Right ventricle myocardium superior (tissue), 1 donor: ENCODE results near the gene EPHB3. TPM values are rescaled to one million over a fixed set of nuclear protein-coding genes. Genes with fewer than 3 reads are reported as not detected.

Experiments used
- ATAC-seq: fragments of 200-7000 bp; cut with Tn5 transposase; one replicate; pipeline ENCODE4 v1.9.1; 2020; ENCODE audit warnings: mild to moderate bottlenecking; ENCODE audit not compliant: poor library complexity
- DNase-seq: peaks from one replicate; pipeline ENCODE4 v3.0.0-alpha.2; 2020
- intact Hi-C: fragments of 100-400 bp; cut with DNase I; formaldehyde crosslinking; loops from one replicate; pipeline ENCODE4 v1.11.2; 2022
- total RNA-seq: library from RNA; stranded (reverse); fragmentation: NEBNext Ultra II Directional; extraction: Animal tissue kit (Norgen Biotek cat#: 25700); gene quantifications from one replicate; pipeline ENCODE4 v1.2.1, GENCODE V29; 2021
- donor health status: DM: no; HTN: yes; CAD: no; lungs with severe emphysema.

Gene EPHB3
- total RNA-seq, 1 donor from 2014 or later, result 2.2 TPM

DNA sequence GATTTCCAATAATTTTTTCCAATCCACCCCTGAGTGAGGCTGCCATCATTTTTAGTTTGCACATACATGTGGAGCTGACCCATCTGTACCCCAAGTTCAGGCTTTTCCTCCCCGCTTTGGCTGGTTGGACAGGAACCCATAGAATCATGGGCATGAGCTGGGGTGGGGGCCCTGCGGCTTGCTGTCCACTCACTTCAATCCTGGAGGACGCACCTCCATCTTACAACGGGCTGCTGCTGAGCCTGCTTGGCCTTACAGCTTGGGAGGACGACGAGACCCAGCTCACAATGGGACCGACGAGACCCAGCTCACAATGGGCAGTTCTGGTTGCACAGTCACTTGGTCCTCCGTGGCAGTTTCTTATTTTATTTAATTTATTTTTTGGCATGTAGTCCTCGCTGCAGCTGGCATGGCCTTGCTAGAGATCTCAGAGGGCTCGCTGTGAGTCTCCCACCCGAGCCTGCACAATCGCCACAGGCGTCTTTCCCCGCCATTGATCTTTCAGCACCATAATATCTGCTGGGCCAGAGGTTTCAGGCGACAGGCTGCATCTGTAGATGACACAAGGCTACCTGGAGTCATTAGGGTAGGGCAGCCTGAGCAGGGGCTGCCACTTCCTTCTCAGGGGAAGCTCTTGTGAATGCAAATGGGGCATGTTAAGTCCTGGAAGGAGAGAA is 19.6 kb upstream of the EPHB3 start:
- DNase-seq, result no peak
- intact Hi-C loops, result loop anchor here (2.0 kb wide), 1 partner anchor 171 kb away; no protein-coding TSS in a partner anchor
- ATAC-seq, result no peak

DNA sequence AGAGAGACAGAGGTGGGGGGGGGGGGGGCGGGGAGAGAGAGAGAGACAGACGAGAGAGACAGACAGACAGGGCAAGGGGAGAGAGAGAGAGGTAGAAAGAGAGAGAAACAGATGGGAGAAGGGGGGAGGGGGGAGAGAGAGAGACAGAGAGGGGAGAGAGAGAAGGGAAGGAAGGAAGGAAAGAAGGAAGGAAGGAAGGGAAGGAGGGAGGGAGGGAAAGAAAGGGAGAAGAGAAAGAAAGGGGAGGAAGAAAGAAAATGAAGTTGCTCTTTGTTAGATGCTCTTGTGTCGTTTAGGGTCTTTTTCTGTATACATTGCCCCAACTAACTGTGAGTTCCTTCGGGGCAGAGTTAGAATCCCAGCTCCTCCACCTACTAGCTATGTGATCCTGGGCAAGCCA is 19.0 kb upstream of the EPHB3 start:
- ATAC-seq, result no peak
- intact Hi-C loops, result loop anchor here (2.0 kb wide), 1 partner anchor 172 kb away; no protein-coding TSS in a partner anchor

DNA sequence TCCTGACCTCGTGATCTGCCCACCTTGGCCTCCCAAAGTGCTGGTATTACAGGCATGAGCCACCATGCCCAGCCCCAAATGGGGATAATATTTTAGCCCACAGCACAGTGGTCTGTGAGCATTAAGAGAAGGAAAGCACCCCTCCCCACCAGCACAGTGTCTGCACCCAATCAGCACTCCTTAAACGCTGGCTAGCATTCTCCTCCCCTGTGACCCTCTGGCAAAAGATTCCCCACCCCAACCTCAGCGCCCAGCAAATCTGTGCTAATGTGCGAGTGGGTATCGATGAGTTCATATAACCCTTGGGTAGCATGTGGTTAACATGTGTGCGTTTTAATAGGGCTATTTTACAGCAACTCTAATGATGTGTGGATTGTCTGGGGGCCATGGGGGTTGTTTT is 18.3 kb upstream of the EPHB3 start:
- DNase-seq (no peak), ATAC-seq (no peak)
- intact Hi-C loops, result loop anchor here (2.0 kb wide), 1 partner anchor 172 kb away; no protein-coding TSS in a partner anchor

More for the DNA sequence above, 19.0 kb upstream of the EPHB3 start:
- no peak for DNase-seq

DNA sequence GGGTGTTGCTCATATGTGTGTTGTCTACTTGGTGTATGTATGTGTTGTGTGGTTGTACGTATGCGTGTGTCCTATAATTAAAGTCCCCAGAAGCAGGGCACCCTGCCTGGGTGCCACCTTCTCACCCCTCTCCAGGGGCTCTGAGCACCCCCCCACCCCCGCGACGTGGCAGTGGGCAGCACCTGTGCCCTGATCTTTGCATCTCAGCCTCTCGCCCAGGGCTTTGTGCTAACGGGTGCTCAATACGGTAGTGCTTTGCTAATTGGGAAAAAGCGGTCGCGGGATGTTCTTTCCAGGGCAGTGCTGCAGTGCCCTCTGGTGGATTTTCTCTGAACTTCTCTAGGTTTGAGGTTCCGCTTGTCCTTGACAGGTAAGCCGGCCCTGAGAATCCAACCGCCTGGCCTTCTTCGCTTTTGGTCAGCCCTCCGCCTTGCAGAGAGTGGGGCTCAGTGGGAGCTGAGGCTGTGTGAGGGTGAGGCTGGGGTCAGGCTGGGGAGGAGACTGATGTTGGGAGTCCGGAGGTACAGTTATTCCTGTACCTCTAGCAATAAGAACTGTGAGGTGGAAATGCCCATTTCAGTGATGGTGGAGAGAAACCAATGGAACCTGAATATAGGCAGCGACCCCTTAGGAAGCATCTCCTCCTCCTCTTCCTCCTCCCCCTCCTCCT is 17.6 kb upstream of the EPHB3 start:
- DNase-seq (no peak), ATAC-seq (peak; percentile 84)
- intact Hi-C loops, result loop anchor here (2.0 kb wide), 1 partner anchor 173 kb away; no protein-coding TSS in a partner anchor

DNA sequence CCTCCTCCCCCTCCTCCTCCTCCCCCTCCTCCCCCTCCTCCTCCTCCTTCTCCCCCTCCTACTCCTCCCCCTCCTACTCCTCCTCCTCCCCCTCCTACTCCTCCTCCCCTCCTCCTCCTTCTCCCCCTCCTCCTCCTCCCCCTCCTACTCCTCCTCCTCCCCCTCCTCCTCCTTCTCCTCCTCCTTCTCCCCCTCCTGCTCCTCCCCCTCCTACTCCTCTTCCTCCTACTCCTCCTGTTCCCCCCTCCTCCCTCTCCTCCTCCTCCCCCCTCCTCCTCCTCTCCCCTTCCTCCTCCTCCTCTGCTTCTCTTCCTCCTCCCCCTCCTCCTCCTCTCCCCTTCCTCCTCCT is 17.1 kb upstream of the EPHB3 start:
- intact Hi-C loops, result no loop called here
- no peak for DNase-seq
- no peak for ATAC-seq

DNA sequence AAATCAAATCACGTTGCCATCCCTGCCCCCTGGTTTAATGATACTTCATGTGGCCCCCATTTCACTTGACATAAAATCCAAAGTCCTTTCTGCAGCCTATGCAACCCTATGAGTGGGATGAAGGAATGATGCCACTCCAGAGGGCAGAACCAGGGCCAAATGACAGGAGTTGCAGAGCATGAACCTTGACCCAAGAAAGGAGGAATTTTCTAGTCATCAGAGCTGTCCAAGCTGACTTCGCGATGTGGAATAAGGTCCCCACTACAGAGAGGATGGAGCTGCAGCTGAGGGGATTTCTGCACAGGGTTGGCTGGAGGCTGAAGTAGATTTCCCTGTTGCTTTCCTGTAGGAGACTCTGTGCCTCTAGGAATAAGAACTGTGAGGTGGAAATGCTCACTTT is 15.8 kb upstream of the EPHB3 start:
- no peak for ATAC-seq
- no peak for DNase-seq
- intact Hi-C loops, result no loop called here

DNA sequence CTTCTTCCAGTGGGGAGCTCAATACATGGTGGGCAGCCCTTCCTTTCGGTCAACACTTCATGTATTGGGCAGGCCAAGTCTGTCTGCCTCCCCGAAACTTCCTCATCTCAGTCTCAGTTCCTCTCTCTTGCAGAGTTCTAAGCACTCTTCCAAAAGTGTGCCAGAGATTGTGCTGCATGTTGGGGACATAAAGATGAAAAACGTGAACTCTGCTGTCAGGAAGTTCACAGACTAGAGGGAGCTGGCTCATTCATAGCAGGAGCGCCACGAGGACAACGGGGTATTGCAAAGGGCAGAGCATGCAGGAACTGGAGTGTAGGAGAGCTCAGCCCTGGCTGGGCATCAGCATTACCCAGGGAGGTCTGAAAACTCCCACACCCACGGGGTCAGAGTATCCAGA is 15.3 kb upstream of the EPHB3 start:
- DNase-seq (no peak), ATAC-seq (peak; percentile 43)
- intact Hi-C loops, result no loop called here

DNA sequence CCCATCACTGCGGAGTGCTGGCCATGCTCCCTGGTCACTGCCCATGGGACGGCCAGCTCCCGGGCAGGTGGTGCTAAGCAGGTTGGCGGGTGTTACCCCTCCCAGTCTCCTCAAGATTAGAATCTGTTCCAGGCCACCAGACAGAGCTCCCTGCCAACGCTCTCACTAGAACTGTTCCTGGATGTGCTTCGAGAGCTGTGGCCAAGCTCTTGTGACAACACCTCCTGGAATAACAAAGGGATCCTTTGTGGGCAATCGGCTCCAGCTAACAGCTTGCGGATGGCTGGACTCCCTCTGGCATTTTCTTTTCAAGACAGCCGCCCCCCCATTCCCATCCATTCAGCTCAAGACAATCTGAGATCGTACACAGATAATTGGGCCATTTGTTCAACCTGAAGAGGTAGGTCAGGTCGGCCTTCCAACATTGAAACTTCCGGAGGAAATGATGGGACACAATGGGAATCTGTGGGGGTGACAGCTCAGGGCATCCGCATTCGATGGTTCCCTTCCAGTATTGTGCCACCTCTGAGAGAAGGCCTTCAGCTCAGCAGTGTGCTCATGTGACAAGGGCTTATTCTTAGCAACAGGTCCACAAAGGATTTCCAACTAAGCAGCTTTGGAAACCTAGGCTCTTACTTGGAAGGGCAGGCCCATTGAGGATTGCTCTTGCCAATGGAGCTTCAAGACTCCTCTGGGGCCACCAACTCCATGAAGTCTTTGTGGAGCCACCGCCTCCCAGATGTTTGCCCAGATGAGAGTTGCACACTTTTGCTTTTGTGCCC is 11.6 kb upstream of the EPHB3 start:
- DNase-seq (no peak), ATAC-seq (peak; percentile 23)
- intact Hi-C loops, result no loop called here

DNA sequence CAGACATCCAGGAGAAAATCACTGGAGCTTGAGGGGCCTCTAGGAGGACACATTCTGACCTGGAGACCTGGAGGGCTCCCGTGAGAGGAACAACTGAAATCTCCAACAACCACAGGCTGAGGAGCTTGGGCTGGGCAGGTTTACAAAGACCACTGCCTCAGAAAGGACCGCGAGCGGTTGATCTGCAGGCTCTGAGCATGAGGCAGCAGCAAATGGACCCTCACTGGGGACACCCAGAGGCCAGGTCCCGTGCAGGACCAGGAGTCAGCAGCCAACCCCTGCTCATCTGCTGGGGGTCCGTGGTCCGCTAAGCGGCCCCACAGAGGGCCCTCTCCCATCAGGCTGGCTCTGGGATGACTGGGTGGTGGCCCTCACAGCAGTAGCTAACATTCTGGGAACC is 10.5 kb upstream of the EPHB3 start:
- no peak for ATAC-seq
- no peak for DNase-seq
- intact Hi-C loops, result no loop called here

DNA sequence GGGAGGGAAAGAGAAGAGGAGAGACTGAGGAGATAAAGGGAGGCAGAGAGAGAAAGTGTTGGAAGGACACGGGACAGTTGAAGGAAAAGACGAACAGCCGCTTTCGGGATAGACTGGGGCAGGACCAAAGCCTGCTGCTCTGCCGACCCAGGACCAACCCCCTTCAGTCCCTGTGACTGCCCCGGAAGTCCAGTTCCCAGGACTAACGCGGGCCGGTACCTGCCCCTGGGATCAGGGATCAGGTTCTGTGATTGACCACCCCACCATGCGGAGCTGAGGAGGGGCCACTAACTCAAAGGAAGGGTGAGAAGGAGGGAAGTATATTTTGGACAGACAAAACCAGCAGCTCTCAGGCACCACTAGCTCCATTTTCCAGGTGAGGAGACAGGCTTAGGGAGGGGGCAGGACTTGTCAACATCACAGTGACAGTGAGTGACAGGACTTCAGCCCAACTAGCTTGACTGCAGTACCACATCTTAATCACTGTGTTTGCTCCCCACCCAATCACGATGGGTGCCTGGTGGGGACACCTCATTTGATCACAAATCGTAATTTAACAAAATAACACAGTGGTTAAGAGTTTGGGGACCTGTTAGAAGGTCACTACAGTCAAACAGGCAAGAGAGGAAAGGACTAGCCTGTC is 9.8 kb upstream of the EPHB3 start:
- DNase-seq, result no peak
- intact Hi-C loops, result no loop called here
- no peak for ATAC-seq

DNA sequence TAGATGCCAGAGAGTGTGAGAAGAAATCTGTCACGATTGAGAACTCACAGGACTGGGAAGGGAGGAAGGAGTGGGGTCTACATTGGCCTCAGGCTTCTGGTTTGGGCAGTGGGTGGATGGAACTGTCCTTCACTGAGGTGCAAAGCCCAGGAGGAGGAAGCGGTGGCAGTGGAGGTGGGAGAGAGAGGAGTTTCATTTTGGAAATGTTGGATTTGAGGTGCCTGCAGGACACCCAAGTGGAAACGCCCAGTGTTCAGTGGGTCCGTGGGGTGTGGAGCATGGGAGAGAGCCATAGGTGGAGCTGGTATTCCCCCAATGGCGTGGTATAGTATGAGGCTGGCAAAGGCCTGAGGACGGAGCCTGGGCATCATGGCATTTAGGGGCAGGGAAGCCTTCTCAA is 9.3 kb upstream of the EPHB3 start:
- intact Hi-C loops, result no loop called here
- DNase-seq, result no peak
- ATAC-seq, result no peak

DNA sequence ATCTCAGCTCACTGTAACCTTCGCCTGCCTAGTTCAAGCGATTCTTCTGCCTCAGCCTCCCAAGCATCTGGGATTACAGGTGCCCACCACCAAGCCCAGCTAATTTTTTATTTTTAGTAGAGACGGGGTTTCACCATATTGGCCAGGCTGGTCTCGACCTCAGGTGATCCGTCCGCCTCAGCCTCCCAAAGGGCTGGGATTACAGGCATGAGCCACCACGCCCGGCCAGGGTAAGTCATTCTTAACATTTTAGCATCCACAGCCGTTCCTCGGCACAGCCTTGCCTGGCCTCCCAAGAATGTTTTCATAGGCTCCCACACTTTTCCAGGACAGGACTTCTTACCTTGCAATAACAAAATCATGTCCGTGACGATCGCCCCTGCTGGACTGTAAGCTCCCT is 8.7 kb upstream of the EPHB3 start:
- intact Hi-C loops, result no loop called here
- ATAC-seq (no peak), DNase-seq (no peak)

DNA sequence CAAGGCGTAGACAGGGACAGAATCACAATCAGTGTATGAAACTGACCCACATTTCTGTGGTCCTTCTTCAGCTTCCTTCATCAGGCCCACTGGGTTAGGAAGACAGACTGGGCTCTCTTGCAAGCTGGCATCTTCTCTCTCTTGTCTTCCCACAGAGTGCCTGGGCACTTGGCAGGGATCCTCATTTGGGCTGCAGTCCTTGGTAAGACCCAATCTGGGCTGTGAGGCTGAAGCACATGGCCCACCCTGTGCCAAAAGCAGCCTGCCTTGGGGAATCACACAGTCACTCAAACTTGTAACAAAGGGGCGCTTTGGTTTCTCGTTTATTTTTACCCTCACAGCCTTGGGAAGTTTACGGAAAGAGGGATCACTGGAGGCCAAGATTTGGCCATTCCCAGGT is 8.2 kb upstream of the EPHB3 start:
- DNase-seq (no peak), ATAC-seq (no peak)
- intact Hi-C loops, result no loop called here

DNA sequence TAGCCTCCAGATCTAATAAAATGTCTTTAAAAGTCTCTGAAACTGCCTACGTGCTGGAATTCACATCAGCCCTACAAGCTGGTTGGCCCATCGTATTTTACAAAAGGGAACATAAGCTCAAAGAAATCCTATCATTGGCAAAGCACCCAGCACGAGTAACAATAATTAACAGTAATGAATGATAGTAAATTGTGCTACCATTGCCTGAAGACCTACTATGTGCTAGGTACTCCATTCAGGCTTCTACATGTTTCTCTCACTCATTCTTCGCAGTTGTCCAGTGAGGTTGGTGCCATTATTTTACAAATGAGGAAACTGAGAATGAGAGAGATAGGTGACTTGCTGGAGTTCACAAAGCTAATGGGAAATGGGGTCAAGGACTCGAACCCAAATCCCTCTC is 7.1 kb upstream of the EPHB3 start:
- ATAC-seq, result no peak
- intact Hi-C loops, result no loop called here

DNA sequence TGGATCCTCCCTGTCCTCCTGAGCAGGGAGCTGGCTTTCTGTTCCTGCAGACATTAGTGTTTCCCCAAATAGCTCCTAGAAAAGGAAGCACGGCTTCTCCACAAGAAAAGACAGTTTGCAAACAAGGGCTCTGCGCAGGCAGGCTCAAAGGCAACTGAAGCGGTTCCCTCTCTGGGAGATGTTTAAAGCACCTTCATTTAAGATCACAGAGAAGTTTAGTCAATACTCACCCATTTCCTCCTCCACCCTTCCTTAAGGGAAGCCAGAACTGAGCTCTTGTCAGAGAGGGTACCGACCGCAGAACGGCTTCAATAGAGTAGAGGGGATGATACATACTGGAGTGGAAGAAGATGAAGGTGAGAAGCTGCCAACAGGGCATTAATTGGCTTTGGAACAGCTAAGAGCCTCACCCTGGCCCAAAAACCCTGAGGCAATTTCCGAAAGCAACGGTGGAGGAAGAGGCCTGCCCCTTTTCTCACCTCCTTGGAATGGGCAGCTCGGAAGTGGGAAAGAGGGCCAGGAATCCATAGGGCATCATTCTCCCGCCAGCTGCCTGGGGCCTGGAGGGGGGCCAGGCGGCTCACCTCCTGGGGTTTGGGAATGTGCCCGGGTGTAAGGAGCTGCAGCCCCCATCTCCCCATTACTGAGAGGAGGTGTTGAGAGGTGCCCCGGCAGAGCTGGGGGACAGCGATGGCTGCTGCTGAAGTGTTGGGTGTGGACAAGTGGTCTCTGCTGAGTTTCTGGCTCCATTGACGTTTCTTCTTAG is 4.8 kb upstream of the EPHB3 start:
- intact Hi-C loops, result no loop called here
- DNase-seq (no peak), ATAC-seq (no peak)

More for the DNA sequence above, 7.1 kb upstream of the EPHB3 start:
- DNase-seq, result no peak

DNA sequence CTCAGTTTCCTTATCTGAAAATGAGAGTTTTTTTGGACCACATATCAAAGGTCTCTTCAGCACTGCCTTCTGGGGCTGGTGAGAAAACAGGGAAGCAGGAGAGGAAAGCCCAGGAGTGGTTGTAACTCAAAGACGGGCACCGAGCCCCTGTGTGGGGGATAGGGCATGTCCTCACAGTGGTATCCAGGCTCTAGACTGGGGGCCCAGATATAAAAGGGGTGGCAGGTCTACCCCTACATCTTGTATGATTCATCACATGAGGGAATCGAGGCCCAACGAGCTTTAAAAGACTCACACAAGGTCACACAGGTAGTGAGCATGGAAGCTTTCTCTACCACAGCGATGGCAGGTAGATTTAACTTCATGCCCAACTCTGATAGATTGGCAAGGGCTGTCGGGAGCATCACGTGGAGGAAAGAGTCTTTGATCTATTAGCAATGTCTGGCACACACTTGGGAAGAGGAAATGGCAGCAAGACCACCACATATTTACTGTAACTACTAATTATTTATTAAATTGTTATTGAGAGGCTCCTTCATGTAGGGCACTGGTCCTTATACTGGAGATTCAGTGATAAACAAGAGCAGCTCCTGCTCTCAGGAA is 4.1 kb upstream of the EPHB3 start:
- ATAC-seq (no peak), DNase-seq (no peak)
- intact Hi-C loops, result no loop called here

DNA sequence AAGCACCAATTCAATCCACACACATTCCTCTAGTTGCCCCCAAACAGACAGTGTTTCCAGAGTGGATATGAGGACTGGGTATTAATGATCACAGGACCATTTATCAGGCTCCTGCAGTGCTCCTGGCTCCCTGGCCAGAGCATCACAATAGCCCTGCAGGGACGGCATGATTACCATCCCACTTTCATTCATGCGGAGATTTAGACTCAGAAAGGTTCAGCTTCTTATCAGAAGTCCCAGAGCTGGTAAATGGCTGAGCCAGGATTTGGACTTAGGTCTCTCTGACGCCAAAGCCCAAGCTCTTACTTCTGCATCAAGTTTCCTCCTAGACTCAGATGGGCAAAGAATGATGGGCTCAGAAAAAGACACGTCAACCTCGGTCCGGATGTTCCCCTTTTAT is 2.9 kb upstream of the EPHB3 start:
- intact Hi-C loops, result no loop called here
- no peak for ATAC-seq
- no peak for DNase-seq

DNA sequence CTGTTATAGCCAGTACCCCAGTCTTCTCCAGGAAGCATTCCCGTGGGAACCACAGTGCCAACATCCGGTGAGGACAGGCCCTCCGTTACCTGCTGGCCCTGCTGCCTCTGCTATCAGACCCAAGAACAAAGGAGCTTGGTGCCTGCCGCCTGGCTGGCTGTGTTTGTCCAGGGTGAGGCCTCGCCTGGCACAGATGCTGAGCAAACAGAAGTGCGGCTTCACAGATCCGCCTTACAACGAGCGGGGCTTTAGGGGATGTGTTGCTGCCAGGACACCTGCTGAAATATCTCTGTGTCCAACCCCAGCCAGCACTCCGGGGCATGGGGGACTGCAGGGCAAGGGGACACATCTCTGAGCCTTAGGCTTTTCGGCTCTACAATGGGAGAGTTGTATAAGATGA is 2.2 kb upstream of the EPHB3 start:
- ATAC-seq (no peak), DNase-seq (peak; percentile 27)
- intact Hi-C loops, result no loop called here
